Astrocyte (in vitro differentiated cells and primary cell): ENCODE results near the gene RPL18. TPM values are rescaled to one million over a fixed set of nuclear protein-coding genes. Genes with fewer than 3 reads are reported as not detected.

ENCODE experiments used
- DNase-seq: peaks from one replicate; pipeline ENCODE4 v3.0.0-alpha.2; 2010; ENCODE audit warnings: low read depth
- FAIRE-seq: peaks from 2 replicates; lab custom pipeline; 2011; peaks lifted over from hg19 to GRCh38; lab: Jason Lieb, UNC
- H2AFZ ChIP-seq: 2 replicates; pipeline ENCODE4 v1.6.0; 2012; ENCODE audit warnings: low read depth, low read length, inconsistent platforms
- H3K27ac ChIP-seq: 2 replicates; pipeline ENCODE4 v1.5.1; 2011; ENCODE audit warnings: low read depth, low read length, inconsistent platforms
- H3K27me3 ChIP-seq: 2 replicates; pipeline ENCODE4 v1.6.0; 2011; ENCODE audit warnings: low read length, inconsistent platforms; ENCODE audit not compliant: insufficient read depth
- H3K36me3 ChIP-seq: 2 replicates; pipeline ENCODE4 v1.5.1; 2011; ENCODE audit warnings: low read length, inconsistent platforms; ENCODE audit not compliant: insufficient read depth
- H3K4me1 ChIP-seq: 2 replicates; pipeline ENCODE4 v1.5.1; 2011; ENCODE audit warnings: low read length, inconsistent platforms; ENCODE audit not compliant: insufficient read depth
- H3K4me2 ChIP-seq: 2 replicates; pipeline ENCODE4 v1.6.0; 2012; ENCODE audit warnings: low read length, inconsistent platforms
- H3K4me3 ChIP-seq: 2 replicates; pipeline ENCODE4 v1.5.1; 2011; ENCODE audit warnings: low read depth, mild to moderate bottlenecking, low read length, inconsistent platforms; ENCODE audit not compliant: insufficient read depth
- H3K79me2 ChIP-seq: 2 replicates; pipeline ENCODE4 v1.6.0; 2012; ENCODE audit warnings: mild to moderate bottlenecking, low read length, inconsistent platforms; ENCODE audit not compliant: insufficient read depth
- H3K9ac ChIP-seq: 2 replicates; pipeline ENCODE4 v1.6.0; 2012; ENCODE audit warnings: mild to moderate bottlenecking, low read length, inconsistent platforms
- H3K9me3 ChIP-seq: 2 replicates; pipeline ENCODE4 v1.5.1; 2012; ENCODE audit warnings: low read depth, mild to moderate bottlenecking, low read length, inconsistent platforms; ENCODE audit not compliant: insufficient read depth
- H4K20me1 ChIP-seq: 2 replicates; pipeline ENCODE4 v1.6.0; 2012; ENCODE audit warnings: low read length, inconsistent platforms; ENCODE audit not compliant: insufficient read depth
- H3K27ac Mint-ChIP-seq: one replicate; pipeline ENCODE4 v1.8.0; 2021; ENCODE audit warnings: mild to moderate bottlenecking, mixed read lengths; ENCODE audit not compliant: unreplicated experiment
- H3K27me3 Mint-ChIP-seq: one replicate; pipeline ENCODE4 v1.8.0; 2021; ENCODE audit warnings: low read depth, mixed read lengths; ENCODE audit not compliant: unreplicated experiment
- H3K36me3 Mint-ChIP-seq: one replicate; pipeline ENCODE4 v1.8.0; 2021; ENCODE audit warnings: low read depth, mixed read lengths; ENCODE audit not compliant: unreplicated experiment
- H3K4me1 Mint-ChIP-seq: one replicate; pipeline ENCODE4 v1.8.0; 2021; ENCODE audit warnings: low read depth, mixed read lengths; ENCODE audit not compliant: unreplicated experiment
- H3K4me3 Mint-ChIP-seq: one replicate; pipeline ENCODE4 v1.8.0; 2021; ENCODE audit warnings: mild to moderate bottlenecking, moderate library complexity, mixed read lengths; ENCODE audit not compliant: unreplicated experiment
- H3K9me3 Mint-ChIP-seq: one replicate; pipeline ENCODE4 v1.8.0; 2021; ENCODE audit warnings: mild to moderate bottlenecking, mixed read lengths; ENCODE audit not compliant: unreplicated experiment
- EZH2 ChIP-seq: IDR thresholded peaks from 2 replicates; pipeline ENCODE4 v1.6.1; 2012; ENCODE audit warnings: mild to moderate bottlenecking, low read length, inconsistent platforms; ENCODE audit not compliant: insufficient read depth
- total RNA-seq: library from RNA; stranded (reverse); gene quantifications from 2 replicates; pipeline ENCODE4 v1.2.1, GENCODE V29; 2021
- TF ChIP-seq, protein P1 (sequence below): IDR thresholded peaks from 2 replicates; pipeline ENCODE4 v1.5.1; 2011; ENCODE audit warnings: low read depth, mild to moderate bottlenecking, inconsistent platforms, low read length, moderate library complexity; ENCODE audit not compliant: insufficient read depth

The RPL18 gene
- total RNA-seq, 1 donor from 2014 or later: 1,102 TPM

DNA sequence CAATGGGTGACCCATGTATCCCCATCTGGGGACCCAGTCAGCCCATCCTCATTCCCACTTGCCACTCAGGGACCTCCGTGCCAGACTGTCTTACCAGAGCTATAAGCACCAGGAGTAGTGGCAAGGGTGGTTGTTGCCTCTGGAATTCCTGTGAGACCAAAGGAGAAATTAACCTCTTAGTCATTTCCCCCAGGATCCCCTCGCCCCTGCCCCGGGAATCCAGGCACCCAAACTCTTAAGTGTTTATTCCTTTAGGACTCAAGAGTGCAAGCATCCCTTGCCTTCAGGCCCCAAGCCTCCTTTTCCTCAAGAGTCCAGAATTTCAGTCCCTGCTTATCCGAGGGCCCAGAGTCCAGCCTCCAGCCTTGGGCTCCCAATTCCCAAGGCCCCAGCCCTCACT, 44.7 kb upstream of the RPL18 start:
- no peaks in the 10 kb centered on the region for H3K79me2 ChIP-seq
- no peaks in the 10 kb centered on the region for H3K4me1 ChIP-seq
- H3K27me3 ChIP-seq: no peaks in the 10 kb centered on the region
- no peak overlapping the region for H3K27ac ChIP-seq
- Mint-ChIP-seq H3K4me3 (no peak overlapping the region), H3K27me3 (peaks cover 9% of the 10 kb centered on the region), H3K4me1 (no peaks in the 10 kb centered on the region), H3K9me3 (no peaks in the 10 kb centered on the region), H3K36me3 (peaks cover 2% of the 10 kb centered on the region), H3K27ac (no peak overlapping the region)
- TF ChIP-seq EZH2: no peak
- TF ChIP-seq, protein P1, sequence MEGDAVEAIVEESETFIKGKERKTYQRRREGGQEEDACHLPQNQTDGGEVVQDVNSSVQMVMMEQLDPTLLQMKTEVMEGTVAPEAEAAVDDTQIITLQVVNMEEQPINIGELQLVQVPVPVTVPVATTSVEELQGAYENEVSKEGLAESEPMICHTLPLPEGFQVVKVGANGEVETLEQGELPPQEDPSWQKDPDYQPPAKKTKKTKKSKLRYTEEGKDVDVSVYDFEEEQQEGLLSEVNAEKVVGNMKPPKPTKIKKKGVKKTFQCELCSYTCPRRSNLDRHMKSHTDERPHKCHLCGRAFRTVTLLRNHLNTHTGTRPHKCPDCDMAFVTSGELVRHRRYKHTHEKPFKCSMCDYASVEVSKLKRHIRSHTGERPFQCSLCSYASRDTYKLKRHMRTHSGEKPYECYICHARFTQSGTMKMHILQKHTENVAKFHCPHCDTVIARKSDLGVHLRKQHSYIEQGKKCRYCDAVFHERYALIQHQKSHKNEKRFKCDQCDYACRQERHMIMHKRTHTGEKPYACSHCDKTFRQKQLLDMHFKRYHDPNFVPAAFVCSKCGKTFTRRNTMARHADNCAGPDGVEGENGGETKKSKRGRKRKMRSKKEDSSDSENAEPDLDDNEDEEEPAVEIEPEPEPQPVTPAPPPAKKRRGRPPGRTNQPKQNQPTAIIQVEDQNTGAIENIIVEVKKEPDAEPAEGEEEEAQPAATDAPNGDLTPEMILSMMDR: no peak
- FAIRE-seq (no peak), DNase-seq (no peak)
- no peak overlapping the region for H3K9ac ChIP-seq
- H4K20me1 ChIP-seq: no peaks in the 10 kb centered on the region
- H3K4me2 ChIP-seq: no peak overlapping the region
- no peaks in the 10 kb centered on the region for H3K36me3 ChIP-seq
- no peaks in the 10 kb centered on the region for H3K9me3 ChIP-seq
- H2AFZ ChIP-seq: no peak overlapping the region
- H3K4me3 ChIP-seq: no peak overlapping the region

DNA sequence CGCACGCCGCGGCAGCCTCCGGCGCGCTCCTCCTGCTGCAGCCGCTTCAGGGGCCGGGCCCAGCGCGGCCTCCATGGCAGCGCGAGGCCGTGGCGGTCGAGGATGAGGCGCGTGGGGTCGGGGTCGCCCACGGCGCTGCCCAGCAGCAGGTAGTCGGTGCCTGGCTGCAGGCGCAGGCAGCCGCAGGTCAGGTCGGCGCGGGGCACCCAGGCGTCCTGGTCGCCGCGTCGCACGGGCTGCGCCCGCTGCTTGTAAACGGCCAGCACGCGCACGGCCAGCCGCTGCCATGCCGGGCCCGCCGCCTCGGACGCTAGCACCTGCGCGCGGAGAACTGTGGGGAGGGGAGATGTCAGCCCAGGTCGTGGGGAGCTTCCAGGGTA, 42.7 kb upstream of the RPL18 start:
- no peak for FAIRE-seq
- TF ChIP-seq EZH2: no peak
- TF ChIP-seq, protein P1: no peak
- H3K9ac ChIP-seq: no peak overlapping the region
- no peak overlapping the region for H2AFZ ChIP-seq
- no peaks in the 10 kb centered on the region for H3K9me3 ChIP-seq
- no peaks in the 10 kb centered on the region for H3K79me2 ChIP-seq
- no peaks in the 10 kb centered on the region for H4K20me1 ChIP-seq
- H3K27me3 ChIP-seq: no peaks in the 10 kb centered on the region
- H3K4me1 Mint-ChIP-seq: peaks cover 4% of the 10 kb centered on the region
- no peak overlapping the region for H3K4me3 Mint-ChIP-seq
- no peaks in the 10 kb centered on the region for H3K9me3 Mint-ChIP-seq
- H3K36me3 Mint-ChIP-seq: peaks cover 2% of the 10 kb centered on the region
- H3K27me3 Mint-ChIP-seq: peaks cover 3% of the 10 kb centered on the region
- no peak overlapping the region for H3K27ac ChIP-seq
- H3K4me2 ChIP-seq: no peak overlapping the region
- H3K4me3 ChIP-seq: no peak overlapping the region
- H3K4me1 ChIP-seq: peaks cover 8% of the 10 kb centered on the region
- DNase-seq: no peak
- H3K36me3 ChIP-seq: no peaks in the 10 kb centered on the region
- H3K27ac Mint-ChIP-seq: no peak overlapping the region

DNA sequence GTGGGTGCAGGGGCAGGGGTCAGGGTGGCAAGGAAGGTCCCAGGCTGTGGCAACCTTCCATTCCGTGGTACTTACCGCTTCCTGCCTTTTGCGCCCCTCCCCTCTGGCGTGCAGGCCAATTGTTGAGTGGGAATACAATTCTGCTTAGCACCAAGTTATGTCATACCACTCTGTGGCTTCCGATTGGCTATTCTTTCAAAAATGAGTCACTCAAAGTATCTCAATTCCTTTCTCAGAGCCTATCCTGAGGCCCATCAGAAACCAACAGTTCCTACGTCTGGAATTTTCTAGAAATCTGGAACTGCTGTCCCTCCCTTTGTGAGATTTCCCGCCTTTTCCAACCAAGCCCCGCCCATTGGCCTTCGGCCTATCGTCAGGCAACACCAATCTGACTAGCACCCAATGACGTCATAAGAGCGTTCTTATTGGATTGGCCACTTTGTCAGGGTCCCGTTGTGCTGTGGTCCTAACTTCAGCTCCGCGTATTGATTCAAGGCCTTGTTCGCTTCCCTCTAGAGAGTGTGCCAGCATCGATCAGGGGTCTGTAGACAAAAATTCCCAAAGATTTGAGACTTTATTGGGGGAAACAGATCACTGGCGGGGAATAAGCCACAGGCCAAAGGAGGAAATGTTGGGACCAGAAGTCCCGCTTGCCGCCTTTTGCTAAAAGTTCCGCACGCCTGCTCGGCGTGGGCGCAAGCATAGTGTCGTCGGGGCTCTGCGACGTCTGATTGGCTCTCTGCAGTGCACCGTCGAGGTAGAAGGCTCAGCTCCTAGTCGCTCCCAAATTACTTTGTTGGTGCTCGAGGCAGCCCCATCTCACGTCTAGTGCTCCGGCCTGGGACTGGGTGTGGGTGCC, 42.1 kb upstream of the RPL18 start:
- Histone ChIP-seq H2AFZ (peak overlapping the region; percentile 36), H3K4me2 (peak overlapping the region; percentile 39)

More for the DNA sequence above, 42.1 kb upstream of the RPL18 start:
- Histone ChIP-seq H3K27ac (no peak overlapping the region), H3K79me2 (no peaks in the 10 kb centered on the region), H3K27me3 (no peaks in the 10 kb centered on the region), H3K9ac (no peak overlapping the region), H3K4me3 (no peak overlapping the region), H4K20me1 (no peaks in the 10 kb centered on the region), H3K4me1 (peaks cover 11% of the 10 kb centered on the region), H3K9me3 (no peaks in the 10 kb centered on the region), H3K36me3 (no peaks in the 10 kb centered on the region)
- no peak for TF ChIP-seq EZH2
- no peak overlapping the region for H3K27ac Mint-ChIP-seq
- no peaks in the 10 kb centered on the region for H3K9me3 Mint-ChIP-seq
- H3K36me3 Mint-ChIP-seq: peaks cover 2% of the 10 kb centered on the region
- H3K4me1 Mint-ChIP-seq: peaks cover 6% of the 10 kb centered on the region
- H3K4me3 Mint-ChIP-seq: no peak overlapping the region
- peaks cover 3% of the 10 kb centered on the region for H3K27me3 Mint-ChIP-seq
- peak; percentile 70 for FAIRE-seq
- peak; percentile 81 for DNase-seq
